SK-N-SH (cell line): Measurements from ENCODE around the gene COG3. TPM values are rescaled to one million over a fixed set of nuclear protein-coding genes. Genes with fewer than 3 reads are reported as not detected.

Experiments
- CTCF ChIA-PET: fragments of 300-600, 350-600 bp; formaldehyde crosslinking; extraction: SDS; loops from one replicate; lab custom pipeline; 2021; lab: Yijun Ruan, JAX
- POLR2A ChIA-PET: fragments of 350-600 bp; sonication (Branson Sonifier 250); formaldehyde crosslinking; extraction: SDS; loops from one replicate; lab custom pipeline; 2020; ENCODE audit warnings: antibody characterized with exemption, inconsistent platforms; lab: Yijun Ruan, JAX
- DNase-seq: peaks from one replicate; pipeline ENCODE4 v3.0.0; 2012
- H2AFZ ChIP-seq: fragments of 200-600 bp; sonication (generic); 2 replicates; pipeline ENCODE4 v1.8.1; 2016; ENCODE audit warnings: antibody characterized with exemption, mild to moderate bottlenecking, low read depth
- H3F3A ChIP-seq: fragments of 200-600 bp; sonication (generic); replicated peaks from 2 replicates; pipeline ENCODE3; 2016; ENCODE audit warnings: antibody characterized with exemption, mild to moderate bottlenecking; ENCODE audit not compliant: insufficient read depth
- H3K27ac ChIP-seq, 2 experiments: fragments of 200-500 bp in 1 of 2; fragments of 200-600 bp in 1 of 2; sonication (Bioruptor generic) in 1 of 2; sonication (generic), shearing (Covaris generic) in 1 of 2; 2 replicates each; pipeline versions ENCODE4 v1.5.1 to v1.6.1; 2014 to 2016; ENCODE audit warnings: low read depth in 2 of 2, inconsistent platforms in 1 of 2, low read length in 1 of 2, mild to moderate bottlenecking in 1 of 2, mixed read lengths in 1 of 2
- H3K27me3 ChIP-seq: fragments of 200-600 bp; sonication (generic), shearing (Covaris generic); 2 replicates; pipeline ENCODE4 v1.6.1; 2016; ENCODE audit warnings: mixed run types; ENCODE audit not compliant: insufficient read depth
- H3K36me3 ChIP-seq, 2 experiments: fragments of 200-500 bp in 1 of 2; fragments of 200-600 bp in 1 of 2; sonication (Bioruptor generic) in 1 of 2; sonication (generic) in 1 of 2; replicated peaks in 1 of 2; 2 replicates each; pipeline versions ENCODE3 to v1.5.1; 2014 to 2016; ENCODE audit warnings: low read length in 1 of 2, mild to moderate bottlenecking in 1 of 2; ENCODE audit not compliant: insufficient read depth in 2 of 2, control insufficient read depth in 1 of 2
- H3K4me1 ChIP-seq, 2 experiments: fragments of 200-500 bp in 1 of 2; fragments of 200-600 bp in 1 of 2; sonication (Bioruptor generic) in 1 of 2; sonication (generic), shearing (Covaris generic) in 1 of 2; 2 replicates each; pipeline versions ENCODE4 v1.5.1 to v1.6.1; 2014 to 2016; ENCODE audit warnings: low read depth in 1 of 2, low read length in 1 of 2, mixed run types in 1 of 2; ENCODE audit not compliant: insufficient read depth in 2 of 2, control insufficient read depth in 1 of 2
- H3K4me2 ChIP-seq: fragments of 200-600 bp; sonication (generic), shearing (Covaris generic); 2 replicates; pipeline ENCODE4 v1.6.1; 2017; ENCODE audit warnings: mixed run types
- H3K4me3 ChIP-seq, 2 experiments: fragments of 200-500 bp in 1 of 2; fragments of 200-600 bp in 1 of 2; sonication (Bioruptor generic) in 1 of 2; sonication (generic), shearing (Covaris generic) in 1 of 2; 2 replicates each; pipeline versions ENCODE4 v1.5.1 to v1.8.1; 2014 to 2016; ENCODE audit warnings: low read depth in 2 of 2, inconsistent platforms in 1 of 2, low read length in 1 of 2, mild to moderate bottlenecking in 1 of 2, mixed read lengths in 1 of 2, moderate library complexity in 1 of 2
- H3K79me2 ChIP-seq: fragments of 200-600 bp; sonication (generic); 2 replicates; pipeline ENCODE4 v1.8.1; 2017; ENCODE audit warnings: mild to moderate bottlenecking; ENCODE audit not compliant: insufficient read depth
- H3K9ac ChIP-seq: fragments of 200-600 bp; sonication (generic); 2 replicates; pipeline ENCODE4 v1.6.1; 2017; ENCODE audit warnings: mixed run types
- H3K9me2 ChIP-seq: fragments of 200-600 bp; sonication (generic); 2 replicates; pipeline ENCODE4 v1.6.1; 2017; ENCODE audit warnings: mixed run types
- H3K9me3 ChIP-seq: fragments of 200-600 bp; sonication (generic); 2 replicates; pipeline ENCODE4 v1.6.1; 2017; ENCODE audit warnings: mixed run types, mild to moderate bottlenecking, moderate library complexity
- H4K20me1 ChIP-seq: fragments of 200-600 bp; sonication (generic); 2 replicates; pipeline ENCODE4 v1.6.1; 2017; ENCODE audit warnings: mild to moderate bottlenecking, mixed run types; ENCODE audit not compliant: insufficient read depth
- ELF1 ChIP-seq: IDR thresholded peaks from 2 replicates; pipeline ENCODE4 v1.4.0; 2012
- EZH2phosphoT487 ChIP-seq: fragments of 200-600 bp; sonication (generic); IDR thresholded peaks from 2 replicates; pipeline ENCODE4 v1.6.1; 2017; ENCODE audit warnings: low read depth, mixed run types, mild to moderate bottlenecking, antibody characterized with exemption, moderate library complexity, borderline replicate concordance
- GABPA ChIP-seq: IDR thresholded peaks from 2 replicates; pipeline ENCODE4 v1.4.0; 2012; ENCODE audit warnings: low read depth, mild to moderate bottlenecking
- GATA2 ChIP-seq: sonication (generic); formaldehyde crosslinking; IDR thresholded peaks from 2 replicates; pipeline ENCODE4 v1.5.0; 2020; ENCODE audit warnings: mild to moderate bottlenecking, missing genetic modification reagents
- JUND ChIP-seq: IDR thresholded peaks from 2 replicates; pipeline ENCODE4 v1.4.0; 2012
- MAX ChIP-seq: IDR thresholded peaks from 2 replicates; pipeline ENCODE4 v1.4.0; 2012; ENCODE audit warnings: low read depth
- MEF2A ChIP-seq: IDR thresholded peaks from 2 replicates; pipeline ENCODE4 v1.4.0; 2012; ENCODE audit warnings: low read depth, borderline replicate concordance
- MXI1 ChIP-seq: IDR thresholded peaks from 2 replicates; pipeline ENCODE4 v1.6.1; 2012; ENCODE audit warnings: mild to moderate bottlenecking, low read depth, low read length, improper control_type of control experiment
- NFIC ChIP-seq: IDR thresholded peaks from 2 replicates; pipeline ENCODE4 v1.4.0; 2012; ENCODE audit warnings: borderline replicate concordance
- RAD21 ChIP-seq: IDR thresholded peaks from 2 replicates; pipeline ENCODE4 v1.6.1; 2012; ENCODE audit warnings: mild to moderate bottlenecking, low read length
- RCOR1 ChIP-seq: fragments of 150-350 bp; IDR thresholded peaks from 2 replicates; pipeline ENCODE4 v1.6.1; 2017; ENCODE audit warnings: antibody characterized with exemption, low read length
- SIN3A ChIP-seq: IDR thresholded peaks from 2 replicates; pipeline ENCODE4 v1.6.1; 2012; ENCODE audit warnings: low read depth, mild to moderate bottlenecking, low read length, moderate library complexity, borderline replicate concordance
- YY1 ChIP-seq: IDR thresholded peaks from 2 replicates; pipeline ENCODE4 v1.4.0; 2012; ENCODE audit warnings: low read depth, mild to moderate bottlenecking
- WGBS: methylation state at CpG from one replicate; pipeline ENCODE4 v1.1.6; 2017; ENCODE audit warnings: low lambda C conversion rate; 5-methylcytosine and 5-hydroxymethylcytosine counted together
- polyA plus RNA-seq, 3 experiments: library from polyadenylated mRNA; depleted of rRNA; stranded (reverse); fragments of >200 nt; gene quantifications; 2 replicates each; pipeline ENCODE4 v1.2.3, GENCODE V29; 2012

COG3 gene
- polyA plus RNA-seq, 1 of the 3 experiments (the other 2 are of a cell fraction) = 25.6 TPM

GRCh38 chr13:45545686-45546409 lies 81.1 kb downstream of the COG3 start:
- Histone ChIP-seq H3K4me1 (no peaks in the 10 kb centered on the region; a peak in 1 of 4 replicates), H3K27me3 (peaks cover 17% of the 10 kb centered on the region; the same call in 1 of the 2 replicates), H3K79me2 (no peaks in the 10 kb centered on the region), H3K27ac (no peak overlapping the region), H3K9me2 (no peaks in the 10 kb centered on the region), H3K9me3 (no peaks in the 10 kb centered on the region), H3K4me3 (no peak overlapping the region), H2AFZ (no peak overlapping the region)
- WGBS = 69% methylated on average over 6 of the region's 6 CpGs
- POLR2A ChIA-PET = no interaction called here
- TF ChIP-seq JUND = no peak
- TF ChIP-seq EZH2phosphoT487 = no peak
- TF ChIP-seq GABPA = no peak
- no peak for TF ChIP-seq GATA2 (CRISPR knock-in tag)
- TF ChIP-seq, all 33 proteins: peak for 0
- no peak for DNase-seq
- no peaks in the 10 kb centered on the region for H4K20me1 ChIP-seq
- H3K36me3 ChIP-seq = no peaks in the 10 kb centered on the region
- H3F3A ChIP-seq = no peaks in the 10 kb centered on the region
- CTCF ChIA-PET = no interaction called here
- no peak overlapping the region for H3K4me2 ChIP-seq
- H3K9ac ChIP-seq = no peak overlapping the region

GRCh38 chr13:45546410-45546765 lies 81.6 kb downstream of the COG3 start:
- no peak overlapping the region for H3K27ac ChIP-seq
- H3K27me3 ChIP-seq = peaks cover 17% of the 10 kb centered on the region; the same call in 1 of the 2 replicates
- no peaks in the 10 kb centered on the region for H3F3A ChIP-seq
- WGBS = 78% methylated on average over 8 of the region's 8 CpGs
- H3K9ac ChIP-seq = no peak overlapping the region
- TF ChIP-seq MEF2A (no peak), RCOR1 (no peak), MXI1 (no peak), JUND (no peak)
- CTCF ChIA-PET = interaction anchor here (0.9 kb wide), 1 partner anchor 464 kb away, joined by 3 read pairs; no protein-coding TSS in a partner anchor
- H3K79me2 ChIP-seq = no peaks in the 10 kb centered on the region
- no peak for DNase-seq
- no peaks in the 10 kb centered on the region for H3K9me3 ChIP-seq
- POLR2A ChIA-PET = no interaction called here
- no peaks in the 10 kb centered on the region; a peak in 1 of 4 replicates for H3K4me1 ChIP-seq
- H3K4me3 ChIP-seq = no peak overlapping the region
- no peak overlapping the region for H2AFZ ChIP-seq
- no peaks in the 10 kb centered on the region for H3K36me3 ChIP-seq
- H3K4me2 ChIP-seq = no peak overlapping the region
- H4K20me1 ChIP-seq = no peaks in the 10 kb centered on the region
- H3K9me2 ChIP-seq = no peaks in the 10 kb centered on the region

- TF ChIP-seq ELF1 = no peak
- TF ChIP-seq SIN3A = no peak
- no peak for TF ChIP-seq RAD21
- no peak for TF ChIP-seq NFIC
- no peak for TF ChIP-seq RCOR1
- no peak for TF ChIP-seq MAX
- TF ChIP-seq YY1 = no peak
- Histone ChIP-seq H3F3A (no peaks in the 10 kb centered on the region), H4K20me1 (no peaks in the 10 kb centered on the region), H3K27me3 (peaks cover 17% of the 10 kb centered on the region; the same call in 1 of the 2 replicates), H3K4me3 (no peak overlapping the region), H3K4me1 (no peaks in the 10 kb centered on the region), H3K9ac (no peak overlapping the region), H3K4me2 (no peak overlapping the region), H3K9me2 (no peaks in the 10 kb centered on the region), H3K79me2 (no peaks in the 10 kb centered on the region), H3K9me3 (no peaks in the 10 kb centered on the region), H2AFZ (no peak overlapping the region), H3K27ac (no peak overlapping the region), H3K36me3 (no peaks in the 10 kb centered on the region)
- WGBS = 37% methylated on average over 6 of the region's 6 CpGs
- DNase-seq = no peak
- ChIA-PET CTCF (no interaction called here), POLR2A (no interaction called here)
These were observed 83.5 kb downstream of the COG3 start for GRCh38 chr13:45548281-45548680.
